HG03460 (cell line): Measurements from ENCODE around the gene TUSC2.
"Not testable (repeated sequence)": the region's sequence is repeated elsewhere in the genome, so short reads cannot be mapped to it uniquely, and the experiment has no call there.

Source experiments
- ATAC-seq: cut with Tn5 transposase; IDR thresholded peaks from one replicate; pipeline ENCODE4 v1.9.1; 2021; ENCODE audit not compliant: unreplicated experiment

TUSC2 gene

GRCh38 chr3:50295553-50296431 lies 32.2 kb downstream of the TUSC2 start:
- ATAC-seq, result no peak

- ATAC-seq, result no peak
Observed at GRCh38 chr3:50294492-50295403, 33.3 kb downstream of the TUSC2 start.

- ATAC-seq, result no peak
Observed at GRCh38 chr3:50294089-50294488, 33.9 kb downstream of the TUSC2 start.

- no peak for ATAC-seq
Observed at GRCh38 chr3:50293079-50293801, 34.8 kb downstream of the TUSC2 start.

- peak; percentile 95 for ATAC-seq
Observed at GRCh38 chr3:50292159-50293078, 35.6 kb downstream of the TUSC2 start, which contains the start of gene IFRD2. IFRD2 (minus strand) TSS chr3:50292429; CDS start chr3:50292274, 155 bp downstream.

GRCh38 chr3:50290161-50290641 lies 37.8 kb downstream of the TUSC2 start:
- ATAC-seq, result no peak

- no peak for ATAC-seq
Observed at GRCh38 chr3:50289130-50289529, 38.9 kb downstream of the TUSC2 start.

GRCh38 chr3:50288387-50289007 lies 39.5 kb downstream of the TUSC2 start:
- ATAC-seq, result no peak

- ATAC-seq, result no peak
Observed at GRCh38 chr3:50287262-50287661, 40.8 kb downstream of the TUSC2 start.

- no peak for ATAC-seq
Observed at GRCh38 chr3:50286322-50287227, 41.4 kb downstream of the TUSC2 start.

GRCh38 chr3:50284121-50284520 lies 43.9 kb downstream of the TUSC2 start:
- ATAC-seq, result not testable (repeated sequence)

GRCh38 chr3:50279255-50280016 lies 48.6 kb downstream of the TUSC2 start:
- ATAC-seq, result no peak

- ATAC-seq, result no peak
Observed at GRCh38 chr3:50278880-50279224, 49.2 kb downstream of the TUSC2 start, which contains the start of gene LSMEM2. LSMEM2 (plus strand) TSS chr3:50279087; CDS start chr3:50279114, 27 bp downstream.

- no peak for ATAC-seq
Observed at GRCh38 chr3:50278123-50278879, 49.7 kb downstream of the TUSC2 start.

GRCh38 chr3:50276762-50277101 lies 51.3 kb downstream of the TUSC2 start:
- no peak for ATAC-seq

- no peak for ATAC-seq
Observed at GRCh38 chr3:50275996-50276761, 51.8 kb downstream of the TUSC2 start.
